GM12878 (cell line): Measurements from ENCODE around the gene CCL4. TPM values are rescaled to one million over a fixed set of nuclear protein-coding genes. Genes with fewer than 3 reads are reported as not detected.
A peak's percentile ranks its signal among the peaks of the same experiment; 100 is the strongest.

Experiments used
- ATF7 ChIP-seq: fragments of 450-650 bp; IDR thresholded peaks from 2 replicates; pipeline ENCODE4 v1.6.1; 2016; ENCODE audit warnings: low read depth, mild to moderate bottlenecking
- CBX5 ChIP-seq: sonication (generic); IDR thresholded peaks from 2 replicates; pipeline ENCODE4 v1.6.1; 2016; ENCODE audit warnings: low read depth, moderate library complexity, mild to moderate bottlenecking, inconsistent platforms
- CEBPB ChIP-seq, 2 experiments: fragments of 150-350 bp in 1 of 2; IDR thresholded peaks; 2 replicates each; pipeline ENCODE4 v1.6.1; 2012 to 2014; ENCODE audit warnings: low read depth in 2 of 2, low read length in 2 of 2, borderline replicate concordance in 1 of 2, inconsistent platforms in 1 of 2
- GABPA ChIP-seq: IDR thresholded peaks from 2 replicates; pipeline ENCODE4 v1.6.1; 2014; ENCODE audit warnings: antibody characterized with exemption, low read depth, mild to moderate bottlenecking, inconsistent platforms
- HDGF ChIP-seq: fragments of 450-650 bp; IDR thresholded peaks from 2 replicates; pipeline ENCODE4 v1.6.1; 2016; ENCODE audit warnings: antibody characterized with exemption
- MEF2B ChIP-seq: fragments of 450-650 bp; IDR thresholded peaks from 2 replicates; pipeline ENCODE4 v1.6.1; 2018; ENCODE audit warnings: mild to moderate bottlenecking, moderate library complexity; ENCODE audit not compliant: partially characterized antibody, poor library complexity, severe bottlenecking
- NFYB ChIP-seq: IDR thresholded peaks from 2 replicates; pipeline ENCODE4 v1.6.1; 2011; ENCODE audit warnings: low read depth, mild to moderate bottlenecking, low read length, improper control_type of control experiment, moderate library complexity; ENCODE audit not compliant: insufficient read depth
- RB1 ChIP-seq: fragments of 450-650 bp; formaldehyde crosslinking; IDR thresholded peaks from 2 replicates; pipeline ENCODE4 v1.6.1; 2017; ENCODE audit warnings: mild to moderate bottlenecking, borderline replicate concordance
- RELA ChIP-seq: fragments of 450-650 bp; IDR thresholded peaks from 2 replicates; pipeline ENCODE4 v1.8.0; 2014; ENCODE audit warnings: borderline replicate concordance; ENCODE audit not compliant: partially characterized antibody
- SMAD5 ChIP-seq: IDR thresholded peaks from 2 replicates; pipeline ENCODE4 v1.6.1; 2016; ENCODE audit warnings: antibody characterized with exemption, low read depth
- STAT1 ChIP-seq: fragments of 450-650 bp; conservative IDR thresholded peaks from 2 replicates; pipeline ENCODE4 v1.6.1; 2014; ENCODE audit warnings: antibody characterized with exemption, mild to moderate bottlenecking
- polyA plus RNA-seq, 11 experiments: library from polyadenylated mRNA; depleted of rRNA in 4 of 11; unstranded in 6 of 11; stranded (reverse) in 5 of 11; fragments of >200 nt; fragmentation: Nextera tagmentation in 4 of 11; fragmentation: Illumina TruSeq in 1 of 11; extraction: Ambion mirVana in 4 of 11; extraction: Trizol in 1 of 11; gene quantifications; 1 replicate in 1 of 11; 2 replicates in 10 of 11; pipeline versions ENCODE4 v1.2.1 to v1.2.3, GENCODE V29; 2011 to 2016; ENCODE audit warnings: inconsistent platforms in 2 of 11, missing spikeins in 2 of 11, low read depth in 1 of 11
- total RNA-seq, 4 experiments: library from RNA; depleted of rRNA in 3 of 4; stranded (reverse); fragments of >200 nt in 3 of 4; fragmentation: Illumina TruSeq in 1 of 4; extraction: Trizol in 1 of 4; gene quantifications; 2 replicates each; pipeline versions ENCODE4 v1.2.1 to v1.2.3, GENCODE V29; 2013 to 2021
- TF ChIP-seq, protein P1 (sequence below): IDR thresholded peaks from 2 replicates; pipeline ENCODE4 v1.6.1; 2012; ENCODE audit warnings: improper control_type of control experiment, low read depth, low read length; ENCODE audit not compliant: insufficient replicate concordance
- TF ChIP-seq, protein P2 (sequence below): fragments of 450-650 bp; IDR thresholded peaks from 2 replicates; pipeline ENCODE4 v1.6.1; 2017; ENCODE audit warnings: borderline replicate concordance
- TF ChIP-seq, protein P3 (sequence below): IDR thresholded peaks from 2 replicates; pipeline ENCODE4 v1.6.1; 2012; ENCODE audit warnings: mild to moderate bottlenecking, low read depth, low read length
- TF ChIP-seq, protein P4 (sequence below): fragments of 450-650 bp; IDR thresholded peaks from 2 replicates; pipeline ENCODE4 v1.6.1; 2018; ENCODE audit warnings: borderline replicate concordance, mild to moderate bottlenecking; ENCODE audit not compliant: partially characterized antibody
- TF ChIP-seq, protein P5 (sequence below): IDR thresholded peaks from 2 replicates; pipeline ENCODE4 v1.6.1; 2011; ENCODE audit warnings: borderline replicate concordance, low read depth, mild to moderate bottlenecking, moderate library complexity, low read length; ENCODE audit not compliant: insufficient read depth, poor library complexity, severe bottlenecking

CCL4 gene
- total and polyA plus RNA-seq, 10 of the 15 experiments (the other 5 are each of a cell fraction or from before 2014, with no cell fraction given), result 18.7 to 741 (median 79.4) TPM

DNA sequence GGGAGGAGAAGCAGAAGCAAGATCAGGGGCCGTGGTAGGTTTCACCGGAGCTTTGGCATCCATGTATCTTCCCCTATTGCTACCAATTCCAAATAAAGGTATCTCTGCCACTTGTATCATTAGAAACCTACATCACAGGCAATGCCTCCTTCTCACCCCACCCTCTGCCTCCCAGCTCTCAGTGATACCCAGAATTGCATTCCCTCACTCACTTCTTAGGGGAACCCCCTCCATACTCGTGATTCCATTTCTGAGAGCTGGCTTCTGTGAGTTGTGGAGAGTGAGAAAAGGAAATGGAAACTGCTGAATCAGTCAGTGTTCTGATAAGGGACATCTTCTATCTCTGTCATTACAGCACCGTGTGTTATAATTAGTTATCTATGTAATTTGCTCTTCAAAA lies 11.4 kb upstream of the CCL4 start (continued):
- TF ChIP-seq, protein P1, sequence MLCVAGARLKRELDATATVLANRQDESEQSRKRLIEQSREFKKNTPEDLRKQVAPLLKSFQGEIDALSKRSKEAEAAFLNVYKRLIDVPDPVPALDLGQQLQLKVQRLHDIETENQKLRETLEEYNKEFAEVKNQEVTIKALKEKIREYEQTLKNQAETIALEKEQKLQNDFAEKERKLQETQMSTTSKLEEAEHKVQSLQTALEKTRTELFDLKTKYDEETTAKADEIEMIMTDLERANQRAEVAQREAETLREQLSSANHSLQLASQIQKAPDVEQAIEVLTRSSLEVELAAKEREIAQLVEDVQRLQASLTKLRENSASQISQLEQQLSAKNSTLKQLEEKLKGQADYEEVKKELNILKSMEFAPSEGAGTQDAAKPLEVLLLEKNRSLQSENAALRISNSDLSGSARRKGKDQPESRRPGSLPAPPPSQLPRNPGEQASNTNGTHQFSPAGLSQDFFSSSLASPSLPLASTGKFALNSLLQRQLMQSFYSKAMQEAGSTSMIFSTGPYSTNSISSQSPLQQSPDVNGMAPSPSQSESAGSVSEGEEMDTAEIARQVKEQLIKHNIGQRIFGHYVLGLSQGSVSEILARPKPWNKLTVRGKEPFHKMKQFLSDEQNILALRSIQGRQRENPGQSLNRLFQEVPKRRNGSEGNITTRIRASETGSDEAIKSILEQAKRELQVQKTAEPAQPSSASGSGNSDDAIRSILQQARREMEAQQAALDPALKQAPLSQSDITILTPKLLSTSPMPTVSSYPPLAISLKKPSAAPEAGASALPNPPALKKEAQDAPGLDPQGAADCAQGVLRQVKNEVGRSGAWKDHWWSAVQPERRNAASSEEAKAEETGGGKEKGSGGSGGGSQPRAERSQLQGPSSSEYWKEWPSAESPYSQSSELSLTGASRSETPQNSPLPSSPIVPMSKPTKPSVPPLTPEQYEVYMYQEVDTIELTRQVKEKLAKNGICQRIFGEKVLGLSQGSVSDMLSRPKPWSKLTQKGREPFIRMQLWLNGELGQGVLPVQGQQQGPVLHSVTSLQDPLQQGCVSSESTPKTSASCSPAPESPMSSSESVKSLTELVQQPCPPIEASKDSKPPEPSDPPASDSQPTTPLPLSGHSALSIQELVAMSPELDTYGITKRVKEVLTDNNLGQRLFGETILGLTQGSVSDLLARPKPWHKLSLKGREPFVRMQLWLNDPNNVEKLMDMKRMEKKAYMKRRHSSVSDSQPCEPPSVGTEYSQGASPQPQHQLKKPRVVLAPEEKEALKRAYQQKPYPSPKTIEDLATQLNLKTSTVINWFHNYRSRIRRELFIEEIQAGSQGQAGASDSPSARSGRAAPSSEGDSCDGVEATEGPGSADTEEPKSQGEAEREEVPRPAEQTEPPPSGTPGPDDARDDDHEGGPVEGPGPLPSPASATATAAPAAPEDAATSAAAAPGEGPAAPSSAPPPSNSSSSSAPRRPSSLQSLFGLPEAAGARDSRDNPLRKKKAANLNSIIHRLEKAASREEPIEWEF, result no peak
- TF ChIP-seq ATF7, result no peak
- TF ChIP-seq, protein P2, sequence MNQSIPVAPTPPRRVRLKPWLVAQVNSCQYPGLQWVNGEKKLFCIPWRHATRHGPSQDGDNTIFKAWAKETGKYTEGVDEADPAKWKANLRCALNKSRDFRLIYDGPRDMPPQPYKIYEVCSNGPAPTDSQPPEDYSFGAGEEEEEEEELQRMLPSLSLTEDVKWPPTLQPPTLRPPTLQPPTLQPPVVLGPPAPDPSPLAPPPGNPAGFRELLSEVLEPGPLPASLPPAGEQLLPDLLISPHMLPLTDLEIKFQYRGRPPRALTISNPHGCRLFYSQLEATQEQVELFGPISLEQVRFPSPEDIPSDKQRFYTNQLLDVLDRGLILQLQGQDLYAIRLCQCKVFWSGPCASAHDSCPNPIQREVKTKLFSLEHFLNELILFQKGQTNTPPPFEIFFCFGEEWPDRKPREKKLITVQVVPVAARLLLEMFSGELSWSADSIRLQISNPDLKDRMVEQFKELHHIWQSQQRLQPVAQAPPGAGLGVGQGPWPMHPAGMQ, result no peak
- TF ChIP-seq CEBPB (IDR thresholded peaks at IDR 0.05; ENCODE audit: borderline replicate concordance in 1 of 2, low read depth in 2 of 2, low read length in 2 of 2), result no peak
- TF ChIP-seq, protein P3, sequence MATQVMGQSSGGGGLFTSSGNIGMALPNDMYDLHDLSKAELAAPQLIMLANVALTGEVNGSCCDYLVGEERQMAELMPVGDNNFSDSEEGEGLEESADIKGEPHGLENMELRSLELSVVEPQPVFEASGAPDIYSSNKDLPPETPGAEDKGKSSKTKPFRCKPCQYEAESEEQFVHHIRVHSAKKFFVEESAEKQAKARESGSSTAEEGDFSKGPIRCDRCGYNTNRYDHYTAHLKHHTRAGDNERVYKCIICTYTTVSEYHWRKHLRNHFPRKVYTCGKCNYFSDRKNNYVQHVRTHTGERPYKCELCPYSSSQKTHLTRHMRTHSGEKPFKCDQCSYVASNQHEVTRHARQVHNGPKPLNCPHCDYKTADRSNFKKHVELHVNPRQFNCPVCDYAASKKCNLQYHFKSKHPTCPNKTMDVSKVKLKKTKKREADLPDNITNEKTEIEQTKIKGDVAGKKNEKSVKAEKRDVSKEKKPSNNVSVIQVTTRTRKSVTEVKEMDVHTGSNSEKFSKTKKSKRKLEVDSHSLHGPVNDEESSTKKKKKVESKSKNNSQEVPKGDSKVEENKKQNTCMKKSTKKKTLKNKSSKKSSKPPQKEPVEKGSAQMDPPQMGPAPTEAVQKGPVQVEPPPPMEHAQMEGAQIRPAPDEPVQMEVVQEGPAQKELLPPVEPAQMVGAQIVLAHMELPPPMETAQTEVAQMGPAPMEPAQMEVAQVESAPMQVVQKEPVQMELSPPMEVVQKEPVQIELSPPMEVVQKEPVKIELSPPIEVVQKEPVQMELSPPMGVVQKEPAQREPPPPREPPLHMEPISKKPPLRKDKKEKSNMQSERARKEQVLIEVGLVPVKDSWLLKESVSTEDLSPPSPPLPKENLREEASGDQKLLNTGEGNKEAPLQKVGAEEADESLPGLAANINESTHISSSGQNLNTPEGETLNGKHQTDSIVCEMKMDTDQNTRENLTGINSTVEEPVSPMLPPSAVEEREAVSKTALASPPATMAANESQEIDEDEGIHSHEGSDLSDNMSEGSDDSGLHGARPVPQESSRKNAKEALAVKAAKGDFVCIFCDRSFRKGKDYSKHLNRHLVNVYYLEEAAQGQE, result no peak
- no peak for TF ChIP-seq CBX5
- TF ChIP-seq, protein P4, sequence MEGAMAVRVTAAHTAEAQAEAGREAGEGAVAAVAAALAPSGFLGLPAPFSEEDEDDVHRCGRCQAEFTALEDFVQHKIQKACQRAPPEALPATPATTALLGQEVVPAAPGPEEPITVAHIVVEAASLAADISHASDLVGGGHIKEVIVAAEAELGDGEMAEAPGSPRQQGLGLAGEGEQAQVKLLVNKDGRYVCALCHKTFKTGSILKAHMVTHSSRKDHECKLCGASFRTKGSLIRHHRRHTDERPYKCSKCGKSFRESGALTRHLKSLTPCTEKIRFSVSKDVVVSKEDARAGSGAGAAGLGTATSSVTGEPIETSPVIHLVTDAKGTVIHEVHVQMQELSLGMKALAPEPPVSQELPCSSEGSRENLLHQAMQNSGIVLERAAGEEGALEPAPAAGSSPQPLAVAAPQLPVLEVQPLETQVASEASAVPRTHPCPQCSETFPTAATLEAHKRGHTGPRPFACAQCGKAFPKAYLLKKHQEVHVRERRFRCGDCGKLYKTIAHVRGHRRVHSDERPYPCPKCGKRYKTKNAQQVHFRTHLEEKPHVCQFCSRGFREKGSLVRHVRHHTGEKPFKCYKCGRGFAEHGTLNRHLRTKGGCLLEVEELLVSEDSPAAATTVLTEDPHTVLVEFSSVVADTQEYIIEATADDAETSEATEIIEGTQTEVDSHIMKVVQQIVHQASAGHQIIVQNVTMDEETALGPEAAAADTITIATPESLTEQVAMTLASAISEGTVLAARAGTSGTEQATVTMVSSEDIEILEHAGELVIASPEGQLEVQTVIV, result no peak
- no peak for TF ChIP-seq NFYB
- no peak for TF ChIP-seq STAT1
- no peak for TF ChIP-seq HDGF
- TF ChIP-seq, protein P5, sequence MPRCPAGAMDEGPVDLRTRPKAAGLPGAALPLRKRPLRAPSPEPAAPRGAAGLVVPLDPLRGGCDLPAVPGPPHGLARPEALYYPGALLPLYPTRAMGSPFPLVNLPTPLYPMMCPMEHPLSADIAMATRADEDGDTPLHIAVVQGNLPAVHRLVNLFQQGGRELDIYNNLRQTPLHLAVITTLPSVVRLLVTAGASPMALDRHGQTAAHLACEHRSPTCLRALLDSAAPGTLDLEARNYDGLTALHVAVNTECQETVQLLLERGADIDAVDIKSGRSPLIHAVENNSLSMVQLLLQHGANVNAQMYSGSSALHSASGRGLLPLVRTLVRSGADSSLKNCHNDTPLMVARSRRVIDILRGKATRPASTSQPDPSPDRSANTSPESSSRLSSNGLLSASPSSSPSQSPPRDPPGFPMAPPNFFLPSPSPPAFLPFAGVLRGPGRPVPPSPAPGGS, result peak; percentile 17
- TF ChIP-seq GABPA, result no peak
- no peak for TF ChIP-seq RB1
- TF ChIP-seq RELA, result no peak
- TF ChIP-seq SMAD5, result no peak
- TF ChIP-seq MEF2B, result peak; percentile 21
